ENCODE data around the gene FIGLA.

GRCh38 chr2:70767699-70768589 is 22.5 kb downstream of the FIGLA start, which contains the start of gene ADD2:
- TF ChIP-seq CTCF (conservative IDR thresholded peaks at IDR 0.05) (no peak), ZFX (IDR thresholded peaks at IDR 0.05) (no peak)

All from C4-2B (cell line).